HepG2 (cell line): ENCODE results near the gene NBR1. TPM values are rescaled to one million over a fixed set of nuclear protein-coding genes. Genes with fewer than 3 reads are reported as not detected.

Source experiments
- CBX5 ChIP-seq: sonication (generic); formaldehyde crosslinking; IDR thresholded peaks from 2 replicates; pipeline ENCODE4 v1.4.0; 2020; ENCODE audit warnings: missing genetic modification reagents, borderline replicate concordance
- EED ChIP-seq: sonication (generic); formaldehyde crosslinking; IDR thresholded peaks from 2 replicates; pipeline ENCODE4 v1.5.0; 2020; ENCODE audit warnings: mild to moderate bottlenecking, missing genetic modification reagents
- GRHL1 ChIP-seq: sonication (generic); formaldehyde crosslinking; conservative IDR thresholded peaks from 2 replicates; pipeline ENCODE4 v1.8.0; 2022; ENCODE audit warnings: missing genetic modification reagents
- JDP2 ChIP-seq: sonication (generic); formaldehyde crosslinking; IDR thresholded peaks from 2 replicates; pipeline ENCODE4 v1.8.1; 2022; ENCODE audit warnings: missing genetic modification reagents, borderline replicate concordance
- ZBTB33 ChIP-seq: sonication (generic); formaldehyde crosslinking; IDR thresholded peaks from 2 replicates; pipeline ENCODE4 v1.4.0; 2020; ENCODE audit warnings: missing genetic modification reagents
- ZEB1 ChIP-seq: IDR thresholded peaks from 2 replicates; pipeline ENCODE4 v1.6.1; 2012; ENCODE audit warnings: mild to moderate bottlenecking, low read depth, inconsistent platforms; ENCODE audit not compliant: insufficient replicate concordance
- ZNF260 ChIP-seq: sonication (generic); formaldehyde crosslinking; IDR thresholded peaks from 2 replicates; pipeline ENCODE4 v1.4.0; 2020; ENCODE audit warnings: missing genetic modification reagents, low read depth, mild to moderate bottlenecking, borderline replicate concordance
- ZNF441 ChIP-seq: sonication (generic); formaldehyde crosslinking; IDR thresholded peaks from 2 replicates; pipeline ENCODE4 v1.7.0; 2021; ENCODE audit warnings: missing genetic modification reagents, borderline replicate concordance
- ZNF598 ChIP-seq: sonication (generic); formaldehyde crosslinking; IDR thresholded peaks from 2 replicates; pipeline ENCODE4 v1.5.1; 2020; ENCODE audit warnings: mild to moderate bottlenecking, missing genetic modification reagents, borderline replicate concordance
- ZNF639 ChIP-seq: conservative IDR thresholded peaks from 2 replicates; pipeline ENCODE4 v1.6.1; 2018; ENCODE audit warnings: missing genetic modification reagents
- polyA plus RNA-seq, 8 experiments: library from polyadenylated mRNA; depleted of rRNA in 3 of 8; stranded (reverse) in 7 of 8; unstranded in 1 of 8; fragments of >200 nt; fragmentation: Illumina TruSeq in 4 of 8; extraction: Trizol in 4 of 8; gene quantifications; 2 replicates each; pipeline versions ENCODE4 v1.2.1 to v1.2.3, GENCODE V29; 2011 to 2016; ENCODE audit warnings: low read depth in 4 of 8, missing spikeins in 1 of 8, mixed read lengths in 1 of 8; ENCODE audit not compliant: insufficient read depth in 1 of 8
- total RNA-seq, 5 experiments: library from RNA; depleted of rRNA; stranded (reverse); fragments of >200 nt; fragmentation: Illumina TruSeq; extraction: Trizol; gene quantifications; 2 replicates each; pipeline ENCODE4 v1.2.3, GENCODE V29; 2016; ENCODE audit warnings: low read depth in 1 of 5
- TF ChIP-seq, protein P1 (sequence below): IDR thresholded peaks from 2 replicates; pipeline ENCODE4 v1.6.1; 2016; ENCODE audit warnings: low read depth
- TF ChIP-seq, protein P2 (sequence below): sonication (generic); formaldehyde crosslinking; IDR thresholded peaks from 2 replicates; pipeline ENCODE4 v1.8.0; 2023; ENCODE audit warnings: mild to moderate bottlenecking, missing genetic modification reagents
- TF ChIP-seq, protein P3 (sequence below): sonication (generic); formaldehyde crosslinking; IDR thresholded peaks from 2 replicates; pipeline ENCODE4 v1.4.0; 2020; ENCODE audit warnings: missing genetic modification reagents; ENCODE audit errors: not compliant biosample characterization
- TF ChIP-seq, protein P4 (sequence below): sonication (generic); formaldehyde crosslinking; conservative IDR thresholded peaks from 2 replicates; pipeline ENCODE4 v1.8.1; 2023; ENCODE audit warnings: missing genetic modification reagents
- TF ChIP-seq, protein P5 (sequence below): IDR thresholded peaks from 2 replicates; pipeline ENCODE4 v1.6.1; 2012; ENCODE audit warnings: inconsistent platforms
- TF ChIP-seq, protein P6 (sequence below): sonication (generic); formaldehyde crosslinking; IDR thresholded peaks from 2 replicates; pipeline ENCODE4 v1.5.1; 2020; ENCODE audit warnings: missing genetic modification reagents, mild to moderate bottlenecking, borderline replicate concordance

The NBR1 gene
- total and polyA plus RNA-seq, 2 of the 13 experiments (the other 11 are each of a cell fraction or from before 2014, with no cell fraction given) = 51.7 to 121 TPM

GRCh38 chr17:43212641-43213490, 41.9 kb downstream of the NBR1 start (continued):
- TF ChIP-seq, protein P1, sequence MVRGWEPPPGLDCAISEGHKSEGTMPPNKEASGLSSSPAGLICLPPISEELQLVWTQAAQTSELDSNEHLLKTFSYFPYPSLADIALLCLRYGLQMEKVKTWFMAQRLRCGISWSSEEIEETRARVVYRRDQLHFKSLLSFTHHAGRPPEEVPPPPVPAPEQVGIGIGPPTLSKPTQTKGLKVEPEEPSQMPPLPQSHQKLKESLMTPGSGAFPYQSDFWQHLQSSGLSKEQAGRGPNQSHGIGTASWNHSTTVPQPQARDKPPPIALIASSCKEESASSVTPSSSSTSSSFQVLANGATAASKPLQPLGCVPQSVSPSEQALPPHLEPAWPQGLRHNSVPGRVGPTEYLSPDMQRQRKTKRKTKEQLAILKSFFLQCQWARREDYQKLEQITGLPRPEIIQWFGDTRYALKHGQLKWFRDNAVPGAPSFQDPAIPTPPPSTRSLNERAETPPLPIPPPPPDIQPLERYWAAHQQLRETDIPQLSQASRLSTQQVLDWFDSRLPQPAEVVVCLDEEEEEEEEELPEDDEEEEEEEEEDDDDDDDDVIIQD (CRISPR knock-in tag) = no peak
- TF ChIP-seq, protein P2, sequence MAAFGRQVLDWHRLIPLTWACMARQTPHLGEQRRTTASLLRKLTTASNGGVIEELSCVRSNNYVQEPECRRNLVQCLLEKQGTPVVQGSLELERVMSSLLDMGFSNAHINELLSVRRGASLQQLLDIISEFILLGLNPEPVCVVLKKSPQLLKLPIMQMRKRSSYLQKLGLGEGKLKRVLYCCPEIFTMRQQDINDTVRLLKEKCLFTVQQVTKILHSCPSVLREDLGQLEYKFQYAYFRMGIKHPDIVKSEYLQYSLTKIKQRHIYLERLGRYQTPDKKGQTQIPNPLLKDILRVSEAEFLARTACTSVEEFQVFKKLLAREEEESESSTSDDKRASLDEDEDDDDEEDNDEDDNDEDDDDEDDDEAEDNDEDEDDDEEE (CRISPR knock-in tag) = no peak
- TF ChIP-seq ZEB1 (no peak), ZBTB33 (CRISPR knock-in tag) (peak; percentile 62), ZNF598 (CRISPR knock-in tag) (no peak), JDP2 (CRISPR knock-in tag) (no peak), GRHL1 (CRISPR knock-in tag) (no peak), CBX5 (CRISPR knock-in tag) (no peak), ZNF639 (CRISPR knock-in tag) (no peak), ZNF441 (no peak), ZNF260 (CRISPR knock-in tag) (no peak), EED (no peak)
- TF ChIP-seq, protein P3, sequence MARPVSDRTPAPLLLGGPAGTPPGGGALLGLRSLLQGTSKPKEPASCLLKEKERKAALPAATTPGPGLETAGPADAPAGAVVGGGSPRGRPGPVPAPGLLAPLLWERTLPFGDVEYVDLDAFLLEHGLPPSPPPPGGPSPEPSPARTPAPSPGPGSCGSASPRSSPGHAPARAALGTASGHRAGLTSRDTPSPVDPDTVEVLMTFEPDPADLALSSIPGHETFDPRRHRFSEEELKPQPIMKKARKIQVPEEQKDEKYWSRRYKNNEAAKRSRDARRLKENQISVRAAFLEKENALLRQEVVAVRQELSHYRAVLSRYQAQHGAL (CRISPR knock-in tag) = peak; percentile 11
- TF ChIP-seq, protein P4, sequence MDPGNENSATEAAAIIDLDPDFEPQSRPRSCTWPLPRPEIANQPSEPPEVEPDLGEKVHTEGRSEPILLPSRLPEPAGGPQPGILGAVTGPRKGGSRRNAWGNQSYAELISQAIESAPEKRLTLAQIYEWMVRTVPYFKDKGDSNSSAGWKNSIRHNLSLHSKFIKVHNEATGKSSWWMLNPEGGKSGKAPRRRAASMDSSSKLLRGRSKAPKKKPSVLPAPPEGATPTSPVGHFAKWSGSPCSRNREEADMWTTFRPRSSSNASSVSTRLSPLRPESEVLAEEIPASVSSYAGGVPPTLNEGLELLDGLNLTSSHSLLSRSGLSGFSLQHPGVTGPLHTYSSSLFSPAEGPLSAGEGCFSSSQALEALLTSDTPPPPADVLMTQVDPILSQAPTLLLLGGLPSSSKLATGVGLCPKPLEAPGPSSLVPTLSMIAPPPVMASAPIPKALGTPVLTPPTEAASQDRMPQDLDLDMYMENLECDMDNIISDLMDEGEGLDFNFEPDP = no peak
- TF ChIP-seq, protein P5, sequence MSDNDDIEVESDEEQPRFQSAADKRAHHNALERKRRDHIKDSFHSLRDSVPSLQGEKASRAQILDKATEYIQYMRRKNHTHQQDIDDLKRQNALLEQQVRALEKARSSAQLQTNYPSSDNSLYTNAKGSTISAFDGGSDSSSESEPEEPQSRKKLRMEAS = no peak
- TF ChIP-seq, protein P6, sequence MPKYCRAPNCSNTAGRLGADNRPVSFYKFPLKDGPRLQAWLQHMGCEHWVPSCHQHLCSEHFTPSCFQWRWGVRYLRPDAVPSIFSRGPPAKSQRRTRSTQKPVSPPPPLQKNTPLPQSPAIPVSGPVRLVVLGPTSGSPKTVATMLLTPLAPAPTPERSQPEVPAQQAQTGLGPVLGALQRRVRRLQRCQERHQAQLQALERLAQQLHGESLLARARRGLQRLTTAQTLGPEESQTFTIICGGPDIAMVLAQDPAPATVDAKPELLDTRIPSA (CRISPR knock-in tag) = no peak
